DND-41 (cell line): ENCODE data around the gene ZNF714.

Source experiments
- EZH2 ChIP-seq: IDR thresholded peaks from 3 replicates; pipeline ENCODE4 v1.6.1; 2012; ENCODE audit warnings: borderline replicate concordance, low read depth, mild to moderate bottlenecking, moderate library complexity, low read length, inconsistent platforms; ENCODE audit not compliant: severe bottlenecking
- TF ChIP-seq, protein P1 (sequence below): IDR thresholded peaks from 2 replicates; pipeline ENCODE4 v1.5.1; 2012; ENCODE audit warnings: borderline replicate concordance, low read length, moderate library complexity, mild to moderate bottlenecking; ENCODE audit not compliant: poor library complexity, severe bottlenecking; ENCODE audit errors: extremely low read depth

DNA sequence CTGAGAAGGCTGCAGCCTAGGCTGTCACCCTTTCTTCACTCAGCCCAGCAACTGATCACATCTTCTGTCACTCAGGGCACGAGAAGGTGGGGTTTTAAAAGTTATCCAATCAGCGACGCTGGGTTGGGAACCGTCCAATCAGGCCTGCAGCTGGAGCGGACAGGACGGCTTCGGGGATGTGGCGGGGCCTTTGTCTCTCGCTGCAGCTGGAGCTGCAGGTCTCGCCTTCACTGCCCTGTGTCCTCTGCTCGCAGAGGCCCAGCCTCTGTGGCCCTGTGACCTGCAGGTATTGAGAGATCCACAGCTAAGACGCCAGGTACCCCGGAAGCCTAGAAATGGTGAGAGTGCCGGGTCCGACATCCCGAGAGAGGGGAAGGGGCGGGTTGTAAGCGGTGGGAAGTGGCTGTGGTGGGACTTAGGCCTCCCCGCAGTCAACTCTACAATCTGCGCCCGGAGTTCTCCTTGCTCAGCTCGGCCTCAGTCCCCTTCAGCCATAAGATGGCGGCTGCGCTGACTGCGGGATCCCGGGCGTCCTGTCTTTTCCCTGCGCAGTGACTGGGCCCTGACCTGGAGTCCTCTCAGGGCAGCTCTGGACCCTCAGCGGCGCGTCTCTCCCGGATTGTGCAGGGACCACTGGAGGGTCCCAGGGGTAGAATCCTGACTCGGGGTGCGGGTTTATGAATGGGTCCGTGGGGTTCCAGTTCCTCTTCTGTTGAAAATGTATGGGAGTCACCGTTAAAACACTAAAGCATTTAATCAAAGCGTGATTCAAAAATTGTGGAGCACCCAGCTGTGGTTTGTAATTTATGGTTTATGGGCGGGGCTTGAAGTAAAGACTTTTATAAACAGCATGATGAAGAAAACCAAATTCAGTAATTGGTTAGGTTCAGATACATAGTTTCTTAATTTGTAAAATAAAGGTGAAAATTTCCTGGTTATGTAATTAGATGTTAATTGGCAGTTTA lies at the start of gene ZNF714:
- TF ChIP-seq EZH2: no peak
- TF ChIP-seq, protein P1, sequence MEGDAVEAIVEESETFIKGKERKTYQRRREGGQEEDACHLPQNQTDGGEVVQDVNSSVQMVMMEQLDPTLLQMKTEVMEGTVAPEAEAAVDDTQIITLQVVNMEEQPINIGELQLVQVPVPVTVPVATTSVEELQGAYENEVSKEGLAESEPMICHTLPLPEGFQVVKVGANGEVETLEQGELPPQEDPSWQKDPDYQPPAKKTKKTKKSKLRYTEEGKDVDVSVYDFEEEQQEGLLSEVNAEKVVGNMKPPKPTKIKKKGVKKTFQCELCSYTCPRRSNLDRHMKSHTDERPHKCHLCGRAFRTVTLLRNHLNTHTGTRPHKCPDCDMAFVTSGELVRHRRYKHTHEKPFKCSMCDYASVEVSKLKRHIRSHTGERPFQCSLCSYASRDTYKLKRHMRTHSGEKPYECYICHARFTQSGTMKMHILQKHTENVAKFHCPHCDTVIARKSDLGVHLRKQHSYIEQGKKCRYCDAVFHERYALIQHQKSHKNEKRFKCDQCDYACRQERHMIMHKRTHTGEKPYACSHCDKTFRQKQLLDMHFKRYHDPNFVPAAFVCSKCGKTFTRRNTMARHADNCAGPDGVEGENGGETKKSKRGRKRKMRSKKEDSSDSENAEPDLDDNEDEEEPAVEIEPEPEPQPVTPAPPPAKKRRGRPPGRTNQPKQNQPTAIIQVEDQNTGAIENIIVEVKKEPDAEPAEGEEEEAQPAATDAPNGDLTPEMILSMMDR: no peak
